MM.1S (cell line): ENCODE measurements around the gene CCDC73.

Experiments used
- EZH2 ChIP-seq: fragments of 300-600 bp; sonication (generic); optimal IDR thresholded peaks from 2 replicates; pipeline ENCODE3; 2017; ENCODE audit warnings: low read depth, mild to moderate bottlenecking, antibody characterized with exemption, low read length, mixed read lengths
- EZH2phosphoT487 ChIP-seq: fragments of 300-600 bp; sonication (generic); IDR thresholded peaks from 2 replicates; pipeline ENCODE4 v1.6.1; 2018; ENCODE audit warnings: antibody characterized with exemption, low read length
- TF ChIP-seq, protein P1 (sequence below): fragments of 300-600 bp; sonication (generic); IDR thresholded peaks from 2 replicates; pipeline ENCODE4 v1.5.1; 2016; ENCODE audit warnings: antibody characterized with exemption, low read length, mixed read lengths

DNA sequence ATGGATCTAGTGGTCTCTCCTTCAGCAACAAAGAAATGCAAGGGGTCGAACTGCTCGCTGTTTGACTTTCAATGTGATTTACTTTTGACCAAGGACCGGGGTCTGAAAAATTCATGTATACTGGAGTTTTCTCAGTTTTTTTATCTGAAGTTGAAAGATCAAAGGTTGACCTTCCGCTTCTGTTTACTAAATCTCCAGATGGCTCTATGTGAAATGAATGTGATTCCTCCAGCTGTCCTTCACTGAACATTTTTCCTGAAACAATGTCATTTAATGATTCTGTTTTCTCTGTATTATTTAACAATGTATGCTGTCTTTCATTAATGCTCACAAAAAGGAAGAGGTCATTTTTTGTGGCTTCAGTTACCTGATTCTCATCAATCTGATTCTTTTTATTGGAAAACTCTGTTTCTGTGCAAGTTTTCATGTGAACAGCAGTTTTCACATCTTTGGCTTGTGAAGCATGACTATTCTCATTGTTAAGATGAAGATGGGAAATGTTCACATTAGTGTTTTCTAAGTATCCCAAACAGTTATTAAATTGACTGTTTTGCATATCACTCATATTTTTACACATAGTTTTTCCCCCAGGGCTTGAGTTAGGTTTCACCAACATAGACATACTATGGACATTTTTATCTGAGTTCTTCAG lies 180.8 kb downstream of the CCDC73 start:
- TF ChIP-seq, protein P1, sequence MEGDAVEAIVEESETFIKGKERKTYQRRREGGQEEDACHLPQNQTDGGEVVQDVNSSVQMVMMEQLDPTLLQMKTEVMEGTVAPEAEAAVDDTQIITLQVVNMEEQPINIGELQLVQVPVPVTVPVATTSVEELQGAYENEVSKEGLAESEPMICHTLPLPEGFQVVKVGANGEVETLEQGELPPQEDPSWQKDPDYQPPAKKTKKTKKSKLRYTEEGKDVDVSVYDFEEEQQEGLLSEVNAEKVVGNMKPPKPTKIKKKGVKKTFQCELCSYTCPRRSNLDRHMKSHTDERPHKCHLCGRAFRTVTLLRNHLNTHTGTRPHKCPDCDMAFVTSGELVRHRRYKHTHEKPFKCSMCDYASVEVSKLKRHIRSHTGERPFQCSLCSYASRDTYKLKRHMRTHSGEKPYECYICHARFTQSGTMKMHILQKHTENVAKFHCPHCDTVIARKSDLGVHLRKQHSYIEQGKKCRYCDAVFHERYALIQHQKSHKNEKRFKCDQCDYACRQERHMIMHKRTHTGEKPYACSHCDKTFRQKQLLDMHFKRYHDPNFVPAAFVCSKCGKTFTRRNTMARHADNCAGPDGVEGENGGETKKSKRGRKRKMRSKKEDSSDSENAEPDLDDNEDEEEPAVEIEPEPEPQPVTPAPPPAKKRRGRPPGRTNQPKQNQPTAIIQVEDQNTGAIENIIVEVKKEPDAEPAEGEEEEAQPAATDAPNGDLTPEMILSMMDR = no peak
- TF ChIP-seq EZH2 = no peak
- no peak for TF ChIP-seq EZH2phosphoT487
